Cardiac muscle cell (in vitro differentiated cells and primary cell): ENCODE data around the gene IYD. TPM values are rescaled to one million over a fixed set of nuclear protein-coding genes. Genes with fewer than 3 reads are reported as not detected.

Experiments
- DNase-seq, 2 donors: peaks; one replicate each; pipeline versions ENCODE4 v3.0.0 to v3.0.0-alpha.2; 2010 to 2017; ENCODE audit warnings: low read depth in 1 of 2, low spot score in 1 of 2
- H3K27ac ChIP-seq: fragments of 200-600 bp; sonication (generic); 2 replicates; pipeline ENCODE4 v1.5.1; 2016
- H3K27me3 ChIP-seq: fragments of 200-600 bp; sonication (generic); 2 replicates; pipeline ENCODE4 v1.6.0; 2016; ENCODE audit warnings: control low read depth
- H3K36me3 ChIP-seq: fragments of 200-600 bp; sonication (generic); 2 replicates; pipeline ENCODE4 v1.5.1; 2016; ENCODE audit warnings: control low read depth
- H3K4me1 ChIP-seq: fragments of 200-600 bp; sonication (generic); 2 replicates; pipeline ENCODE4 v1.8.1; 2017; ENCODE audit warnings: low read depth, mild to moderate bottlenecking, mixed run types
- H3K4me3 ChIP-seq: fragments of 200-600 bp; sonication (generic); 2 replicates; pipeline ENCODE4 v1.5.1; 2016; ENCODE audit warnings: mild to moderate bottlenecking
- H3K9me3 ChIP-seq: fragments of 200-600 bp; sonication (generic); 2 replicates; pipeline ENCODE4 v1.5.1; 2017; ENCODE audit warnings: low read depth, mild to moderate bottlenecking, control low read depth
- CTCF ChIP-seq: IDR thresholded peaks from 2 replicates; pipeline ENCODE4 v1.5.1; 2012; ENCODE audit warnings: low read depth, mild to moderate bottlenecking, low read length
- polyA plus RNA-seq: library from polyadenylated mRNA; unstranded; fragments of >200 nt; fragmentation: Nextera tagmentation; extraction: Ambion mirVana; gene quantifications from 2 replicates; pipeline ENCODE4 v1.2.1, GENCODE V29; 2016
- total RNA-seq: library from RNA; depleted of rRNA; stranded (reverse); fragments of >200 nt; gene quantifications from 2 replicates; pipeline ENCODE4 v1.2.3, GENCODE V29; 2016

Gene IYD
- total and polyA plus RNA-seq, 2 experiments from 2014 or later, result not detected

GRCh38 chr6:150410906-150411305 lies 42.1 kb downstream of the IYD start:
- no peak for DNase-seq
- TF ChIP-seq CTCF, result no peak
- Histone ChIP-seq H3K36me3 (no peaks in the 10 kb centered on the region), H3K27me3 (peaks cover 53% of the 10 kb centered on the region), H3K27ac (no peak overlapping the region), H3K9me3 (no peaks in the 10 kb centered on the region), H3K4me1 (peaks cover 11% of the 10 kb centered on the region), H3K4me3 (no peak overlapping the region)

GRCh38 chr6:150412221-150412620 lies 43.4 kb downstream of the IYD start:
- no peak for DNase-seq
- peaks cover 63% of the 10 kb centered on the region for H3K27me3 ChIP-seq
- TF ChIP-seq CTCF, result no peak
- H3K9me3 ChIP-seq, result no peaks in the 10 kb centered on the region
- H3K27ac ChIP-seq, result no peak overlapping the region
- no peak overlapping the region for H3K4me3 ChIP-seq
- H3K4me1 ChIP-seq, result peaks cover 11% of the 10 kb centered on the region
- no peaks in the 10 kb centered on the region for H3K36me3 ChIP-seq

- H3K27me3 ChIP-seq, result peaks cover 59% of the 10 kb centered on the region
- H3K36me3 ChIP-seq, result no peaks in the 10 kb centered on the region
- H3K27ac ChIP-seq, result no peak overlapping the region
- no peak for TF ChIP-seq CTCF
- H3K4me3 ChIP-seq, result no peak overlapping the region
- H3K9me3 ChIP-seq, result no peaks in the 10 kb centered on the region
- DNase-seq, result no peak
- peaks cover 11% of the 10 kb centered on the region for H3K4me1 ChIP-seq
These were observed 44.4 kb downstream of the IYD start for GRCh38 chr6:150413198-150413597.

GRCh38 chr6:150413781-150414281 lies 45.0 kb downstream of the IYD start:
- Histone ChIP-seq H3K9me3 (no peaks in the 10 kb centered on the region), H3K27me3 (peaks cover 55% of the 10 kb centered on the region), H3K4me1 (peaks cover 11% of the 10 kb centered on the region), H3K27ac (no peak overlapping the region), H3K36me3 (no peaks in the 10 kb centered on the region), H3K4me3 (no peak overlapping the region)
- no peak for DNase-seq
- no peak for TF ChIP-seq CTCF

- Histone ChIP-seq H3K4me1 (no peaks in the 10 kb centered on the region), H3K9me3 (no peaks in the 10 kb centered on the region), H3K4me3 (no peak overlapping the region), H3K27ac (no peak overlapping the region), H3K27me3 (peaks cover 48% of the 10 kb centered on the region), H3K36me3 (no peaks in the 10 kb centered on the region)
- no peak for TF ChIP-seq CTCF
- no peak for DNase-seq
These were observed 47.3 kb downstream of the IYD start for GRCh38 chr6:150416128-150416527.

GRCh38 chr6:150417250-150417649 lies 48.4 kb downstream of the IYD start:
- H3K4me3 ChIP-seq, result no peak overlapping the region
- TF ChIP-seq CTCF, result no peak
- H3K36me3 ChIP-seq, result no peaks in the 10 kb centered on the region
- H3K9me3 ChIP-seq, result no peaks in the 10 kb centered on the region
- H3K4me1 ChIP-seq, result no peaks in the 10 kb centered on the region
- H3K27me3 ChIP-seq, result peaks cover 40% of the 10 kb centered on the region
- no peak for DNase-seq
- H3K27ac ChIP-seq, result no peak overlapping the region
